IPS-18c (cell line): ENCODE measurements around the gene KRT75.
"Not testable (repeated sequence)": the region's sequence is repeated elsewhere in the genome, so short reads cannot be mapped to it uniquely, and the experiment has no call there.

ENCODE experiments used
- H3K4me3 ChIP-seq: 2 replicates; pipeline ENCODE4 v1.7.0; 2013; ENCODE audit warnings: low read depth, mild to moderate bottlenecking, low read length, moderate library complexity; ENCODE audit not compliant: insufficient read depth
- H3K9me3 ChIP-seq: one replicate; pipeline ENCODE4 v1.6.1; 2013; ENCODE audit warnings: mild to moderate bottlenecking, low read length, moderate library complexity; ENCODE audit not compliant: control insufficient read depth, insufficient read depth

Gene KRT75

DNA sequence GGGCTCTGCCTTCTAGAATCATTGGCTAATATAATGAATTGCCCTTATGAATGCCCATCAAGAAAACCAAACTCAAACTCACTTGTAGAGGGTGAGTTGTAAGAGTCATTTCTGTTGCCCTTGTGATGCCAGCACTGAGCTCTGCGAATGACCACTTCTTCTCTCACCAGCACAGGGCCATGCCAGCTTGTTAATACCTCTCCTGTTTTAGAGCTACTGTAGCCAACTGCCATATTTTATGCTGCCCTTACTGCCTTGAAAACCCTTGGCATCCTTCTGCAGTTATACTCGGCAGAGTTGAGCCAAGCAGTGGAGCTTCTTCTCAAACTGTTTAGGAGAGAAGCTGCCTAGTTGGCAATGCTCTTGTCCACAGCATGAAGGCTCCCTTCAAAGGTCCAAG lies 8.1 kb downstream of the KRT75 start:
- Histone ChIP-seq H3K9me3 (peaks cover 2% of the 10 kb centered on the region), H3K4me3 (no peak overlapping the region)

DNA sequence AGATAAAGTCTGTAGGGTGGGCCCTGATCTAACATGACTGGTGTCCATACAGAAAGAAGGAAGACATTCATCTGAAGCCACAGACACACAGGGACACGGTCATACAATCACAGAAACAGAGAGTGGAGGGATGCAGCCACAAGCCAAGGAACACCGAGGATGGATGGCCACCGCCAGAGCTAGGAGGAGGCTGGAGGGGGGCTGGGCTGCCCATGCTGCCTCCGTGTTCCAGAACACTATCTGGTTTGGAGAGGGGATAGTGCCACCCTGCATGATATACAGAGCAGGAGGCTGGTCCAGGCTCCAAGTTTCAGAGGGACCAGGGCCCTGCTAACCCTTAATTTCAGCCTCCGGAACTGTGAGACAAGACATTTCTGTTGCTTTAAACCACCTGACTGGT lies 8.7 kb downstream of the KRT75 start:
- Histone ChIP-seq H3K4me3 (no peak overlapping the region), H3K9me3 (peaks cover 2% of the 10 kb centered on the region)

- no peak overlapping the region for H3K4me3 ChIP-seq
- H3K9me3 ChIP-seq = peaks cover 2% of the 10 kb centered on the region
Observed at GRCh38 chr12:52423661-52424500, 10.3 kb downstream of the KRT75 start.

DNA sequence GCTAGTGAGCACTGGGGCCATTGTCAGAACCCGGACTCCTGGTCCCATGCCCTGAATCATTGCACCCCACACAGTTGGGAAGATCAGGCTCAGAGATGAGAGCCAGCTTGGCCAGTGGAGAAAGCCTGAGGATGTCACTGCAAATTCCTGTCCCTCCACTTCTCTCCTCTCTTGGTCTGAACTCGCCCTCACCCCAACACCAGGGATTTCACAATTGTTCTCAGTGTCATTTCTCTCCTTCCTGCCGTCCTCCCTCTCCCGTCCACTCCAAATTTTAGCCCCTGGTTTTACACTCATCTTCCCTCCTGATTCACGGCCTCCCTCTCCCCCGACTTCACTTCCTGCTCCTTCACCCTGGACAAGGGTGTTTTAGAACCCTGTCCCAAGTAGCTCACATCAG lies 11.1 kb downstream of the KRT75 start:
- no peak overlapping the region for H3K4me3 ChIP-seq

DNA sequence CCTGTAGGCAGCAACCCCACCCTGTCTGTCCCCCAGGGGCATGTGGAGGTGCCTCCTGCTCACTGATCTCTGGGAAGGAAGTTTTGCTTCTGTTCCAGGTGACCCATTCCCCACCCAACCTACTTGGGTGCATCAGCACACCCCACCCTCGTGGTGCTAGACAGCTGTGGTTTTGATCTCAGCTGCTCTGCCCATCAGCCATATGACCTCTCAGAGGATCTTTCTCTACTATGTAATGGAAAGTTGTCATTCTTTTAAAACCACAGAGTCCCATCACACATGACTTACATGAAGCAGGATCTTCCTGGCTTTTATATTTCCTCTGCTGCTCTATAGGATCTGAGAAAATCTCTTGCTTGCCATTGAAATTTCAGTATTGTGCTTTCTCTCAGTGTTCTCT lies 14.5 kb downstream of the KRT75 start:
- Histone ChIP-seq H3K9me3 (no peaks in the 10 kb centered on the region), H3K4me3 (no peak overlapping the region)

More for the DNA sequence above, 11.1 kb downstream of the KRT75 start:
- H3K9me3 ChIP-seq = peaks cover 2% of the 10 kb centered on the region

DNA sequence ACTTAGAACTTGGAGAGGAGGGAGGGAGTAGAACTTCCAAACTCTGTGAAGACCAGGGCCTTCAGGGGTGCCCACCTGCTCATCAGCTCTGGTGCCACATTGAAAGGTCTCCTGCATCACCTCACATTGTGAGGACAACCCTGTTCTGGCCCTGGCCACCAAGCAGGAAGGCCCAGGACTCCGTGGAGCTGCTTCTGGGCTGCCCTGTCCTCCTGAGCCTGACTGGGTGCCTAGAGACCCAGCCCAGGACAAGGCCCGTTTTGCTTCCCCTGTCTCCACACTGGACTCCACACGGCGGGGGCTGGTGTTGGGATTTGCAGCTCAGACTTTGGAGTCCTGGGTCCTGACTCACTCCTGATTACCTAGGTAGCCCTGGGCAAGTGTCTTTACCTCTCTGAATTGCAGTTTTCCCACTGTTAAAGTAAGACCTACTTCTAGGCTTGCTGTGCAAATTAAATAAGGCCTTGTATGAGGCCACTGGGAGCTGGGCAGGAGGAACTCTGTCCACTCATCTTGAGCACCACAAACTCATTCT lies 15.5 kb downstream of the KRT75 start:
- Histone ChIP-seq H3K9me3 (no peaks in the 10 kb centered on the region), H3K4me3 (no peak overlapping the region)

DNA sequence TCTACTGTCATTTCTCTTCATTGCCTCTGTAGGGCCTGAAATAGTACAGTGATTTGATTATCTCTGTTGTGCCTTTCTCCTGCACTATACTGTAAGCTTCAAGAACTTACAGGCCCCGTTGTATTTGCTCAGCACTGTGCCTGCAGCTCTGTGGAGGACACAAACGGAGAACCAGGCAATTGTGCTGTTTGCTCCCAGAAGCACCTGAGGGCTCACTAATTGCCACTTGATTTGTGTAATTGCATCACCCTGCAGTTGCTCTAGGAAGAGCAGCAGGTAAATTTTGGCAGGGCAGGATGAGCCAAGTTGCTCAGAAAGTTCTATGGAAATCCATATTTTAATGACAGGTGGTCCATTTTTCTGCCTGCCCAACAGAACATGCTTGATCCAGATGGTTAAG lies 16.4 kb downstream of the KRT75 start:
- Histone ChIP-seq H3K4me3 (no peak overlapping the region), H3K9me3 (no peaks in the 10 kb centered on the region)

- Histone ChIP-seq H3K9me3 (no peaks in the 10 kb centered on the region), H3K4me3 (no peak overlapping the region)
Observed at GRCh38 chr12:52416795-52417194, 17.4 kb downstream of the KRT75 start.

DNA sequence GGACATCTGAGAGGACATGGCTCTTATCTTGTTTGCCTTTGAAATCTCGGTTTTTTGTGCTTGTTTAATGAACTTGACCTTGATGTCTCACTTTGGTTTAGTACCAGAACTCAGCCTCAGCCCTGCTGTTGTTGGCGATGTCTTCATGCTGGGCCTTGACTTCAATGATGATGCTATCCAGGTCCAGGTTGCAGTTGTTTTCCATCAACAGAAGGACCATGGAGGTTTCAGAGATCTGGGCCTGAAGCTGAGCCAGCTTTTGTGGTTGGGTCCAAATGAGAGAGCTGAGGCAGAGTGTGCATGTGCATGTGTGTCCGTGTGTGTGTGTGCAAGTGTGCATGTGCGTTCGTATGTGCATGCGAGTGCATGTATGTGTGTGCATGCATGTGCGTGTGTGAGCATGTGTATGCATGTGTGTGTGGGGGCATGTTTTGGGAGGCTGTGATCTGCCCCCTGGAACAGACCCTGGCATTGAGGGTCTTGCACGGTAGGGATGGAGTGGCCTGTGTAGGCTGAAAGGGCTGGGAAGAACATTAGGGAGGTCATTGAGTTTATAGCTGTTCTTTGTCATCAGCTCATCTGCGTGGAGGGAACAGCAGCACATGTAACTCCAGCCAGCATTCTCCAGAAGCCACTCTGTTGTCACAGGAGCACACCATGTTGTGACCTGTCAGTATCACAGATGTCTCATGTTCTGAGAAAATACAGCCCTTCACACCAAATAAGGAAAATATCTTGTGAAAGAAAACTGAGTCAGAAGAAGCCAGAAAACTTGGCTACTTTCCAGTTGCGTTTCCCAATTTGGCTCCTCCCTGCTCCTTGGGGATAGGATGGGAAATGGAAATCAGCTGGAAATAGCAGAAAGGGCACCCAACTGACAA lies 18.1 kb downstream of the KRT75 start:
- Histone ChIP-seq H3K9me3 (no peaks in the 10 kb centered on the region), H3K4me3 (no peak overlapping the region)

DNA sequence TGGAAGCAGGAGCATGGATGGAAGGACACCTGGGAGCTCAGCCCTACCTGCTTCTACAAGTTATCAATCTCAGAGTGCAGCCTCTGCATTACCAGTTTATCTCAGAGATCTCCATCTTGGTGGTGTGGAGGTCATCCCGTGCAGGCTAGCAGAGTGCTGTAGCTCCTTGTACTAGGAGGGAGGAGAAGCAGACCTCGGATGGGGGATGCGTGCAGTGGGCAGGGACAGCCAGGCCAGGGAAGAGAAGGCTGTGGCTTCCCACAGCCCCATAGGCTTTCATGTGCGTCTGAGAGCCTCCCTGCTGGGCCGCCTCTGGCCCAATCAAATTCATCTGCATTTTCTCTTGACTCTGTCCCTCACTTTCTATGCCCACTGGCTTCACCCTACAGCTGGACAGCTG lies 19.2 kb downstream of the KRT75 start:
- Histone ChIP-seq H3K9me3 (no peaks in the 10 kb centered on the region), H3K4me3 (no peak overlapping the region)

GRCh38 chr12:52413782-52414345 lies 20.3 kb downstream of the KRT75 start:
- Histone ChIP-seq H3K4me3 (no peak overlapping the region), H3K9me3 (no peaks in the 10 kb centered on the region)

DNA sequence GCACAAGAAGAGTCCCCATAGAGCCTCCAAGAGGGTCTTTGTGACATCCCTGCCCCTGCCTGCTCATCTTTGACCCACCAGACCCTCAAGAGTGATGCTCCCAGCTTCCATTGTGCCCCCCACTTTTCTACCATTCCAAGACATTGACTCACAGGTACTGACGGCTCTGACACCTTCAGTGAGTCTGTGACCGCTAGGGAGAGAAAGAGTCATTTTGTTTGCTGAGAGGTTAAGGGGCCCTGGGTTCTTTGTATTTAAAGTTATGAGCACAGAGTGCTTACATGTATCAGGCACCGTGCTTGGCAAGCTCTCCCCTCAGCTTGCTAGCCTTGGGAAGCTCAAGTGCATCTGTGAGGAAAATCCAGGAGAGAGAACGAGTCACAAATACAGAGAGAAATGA lies 21.0 kb downstream of the KRT75 start:
- Histone ChIP-seq H3K4me3 (no peak overlapping the region), H3K9me3 (peaks cover 3% of the 10 kb centered on the region)

- Histone ChIP-seq H3K4me3 (no peak overlapping the region), H3K9me3 (peaks cover 3% of the 10 kb centered on the region)
Observed at GRCh38 chr12:52411815-52412214, 22.4 kb downstream of the KRT75 start.

DNA sequence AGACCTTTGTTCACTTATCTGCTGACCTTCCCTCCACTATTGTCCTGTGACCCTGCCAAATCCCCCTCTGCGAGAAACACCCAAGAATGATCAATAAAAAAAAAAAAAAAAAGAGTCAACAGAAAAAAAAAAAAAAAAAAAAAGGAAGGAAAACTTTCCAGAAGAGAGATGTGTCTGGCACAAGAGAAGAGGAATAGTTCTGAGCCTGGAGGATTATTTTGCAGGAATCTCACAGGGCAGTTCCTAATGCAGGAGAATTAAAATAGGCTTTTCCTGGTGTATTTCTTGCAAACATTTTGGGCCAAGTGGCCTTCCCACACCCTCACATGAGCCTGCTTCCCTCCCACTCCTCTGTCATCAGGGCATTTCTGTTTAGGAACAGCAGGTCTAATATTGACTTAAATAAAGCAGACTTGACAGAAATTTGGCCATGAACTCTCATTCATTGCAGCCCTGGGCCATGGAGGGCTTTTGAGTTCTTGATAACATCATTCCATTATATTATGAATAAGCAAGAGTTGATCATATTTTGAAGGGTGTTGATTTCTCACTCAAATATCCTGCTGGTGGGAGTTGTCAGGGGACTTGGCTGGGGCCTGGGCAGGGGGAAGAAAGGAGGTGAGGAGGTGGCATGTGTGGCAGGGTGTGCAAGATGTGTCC lies 23.5 kb downstream of the KRT75 start:
- not testable (repeated sequence) for H3K9me3 ChIP-seq, H3K4me3 ChIP-seq

DNA sequence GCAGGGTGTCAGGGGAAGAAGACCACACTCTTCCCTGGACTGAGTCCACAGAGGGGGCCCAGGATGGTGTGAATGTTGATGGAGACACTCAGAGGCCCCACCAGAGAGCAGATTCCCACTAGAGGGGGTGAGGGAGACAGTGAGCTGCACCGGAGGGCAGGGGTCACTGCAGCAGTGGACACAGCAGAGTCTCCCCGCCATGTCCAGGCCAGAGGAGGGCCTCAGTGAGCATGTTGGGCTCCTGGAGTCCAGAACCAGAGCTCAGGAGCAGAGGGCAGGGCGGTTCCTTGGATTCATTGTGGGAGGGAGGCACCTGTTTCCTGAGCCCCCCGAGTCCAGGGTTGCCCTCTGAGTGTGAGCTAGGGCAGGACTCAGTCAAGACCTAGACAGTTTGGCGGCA lies 26.3 kb downstream of the KRT75 start:
- Histone ChIP-seq H3K9me3 (peaks cover 3% of the 10 kb centered on the region), H3K4me3 (no peak overlapping the region)

- no peak within 1 kb of the TSS for H3K4me3 ChIP-seq
- H3K9me3 ChIP-seq = peaks cover 3% of the 10 kb centered on the region
Observed at GRCh38 chr12:52405922-52406385, 28.2 kb downstream of the KRT75 start, which contains the start of gene KRT82. KRT82 (minus strand) TSS chr12:52406335; CDS start chr12:52406277, 58 bp downstream.

DNA sequence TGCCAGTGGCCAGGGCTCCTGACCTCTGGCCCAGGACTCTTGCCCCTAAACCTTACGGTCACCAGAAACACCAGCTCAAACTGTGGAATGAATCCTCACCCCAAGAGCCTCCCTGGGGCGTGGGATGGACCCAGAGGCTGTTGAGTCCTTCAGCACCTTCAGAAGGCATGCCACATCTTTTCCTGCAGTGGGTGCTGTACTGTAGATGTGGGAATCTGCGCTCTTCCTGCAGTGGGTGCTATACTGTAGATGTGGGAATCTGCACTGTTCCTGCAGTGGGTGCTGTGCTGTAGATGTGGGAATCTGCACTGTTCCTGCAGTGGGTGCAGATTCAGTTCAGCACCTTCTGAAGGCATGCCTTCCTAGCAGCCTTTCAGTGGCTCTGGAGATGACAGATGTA lies 29.2 kb downstream of the KRT75 start:
- Histone ChIP-seq H3K4me3 (no peak overlapping the region), H3K9me3 (peaks cover 3% of the 10 kb centered on the region)
